Measurements from ENCODE around the gene PDIA5.

The PDIA5 gene

DNA sequence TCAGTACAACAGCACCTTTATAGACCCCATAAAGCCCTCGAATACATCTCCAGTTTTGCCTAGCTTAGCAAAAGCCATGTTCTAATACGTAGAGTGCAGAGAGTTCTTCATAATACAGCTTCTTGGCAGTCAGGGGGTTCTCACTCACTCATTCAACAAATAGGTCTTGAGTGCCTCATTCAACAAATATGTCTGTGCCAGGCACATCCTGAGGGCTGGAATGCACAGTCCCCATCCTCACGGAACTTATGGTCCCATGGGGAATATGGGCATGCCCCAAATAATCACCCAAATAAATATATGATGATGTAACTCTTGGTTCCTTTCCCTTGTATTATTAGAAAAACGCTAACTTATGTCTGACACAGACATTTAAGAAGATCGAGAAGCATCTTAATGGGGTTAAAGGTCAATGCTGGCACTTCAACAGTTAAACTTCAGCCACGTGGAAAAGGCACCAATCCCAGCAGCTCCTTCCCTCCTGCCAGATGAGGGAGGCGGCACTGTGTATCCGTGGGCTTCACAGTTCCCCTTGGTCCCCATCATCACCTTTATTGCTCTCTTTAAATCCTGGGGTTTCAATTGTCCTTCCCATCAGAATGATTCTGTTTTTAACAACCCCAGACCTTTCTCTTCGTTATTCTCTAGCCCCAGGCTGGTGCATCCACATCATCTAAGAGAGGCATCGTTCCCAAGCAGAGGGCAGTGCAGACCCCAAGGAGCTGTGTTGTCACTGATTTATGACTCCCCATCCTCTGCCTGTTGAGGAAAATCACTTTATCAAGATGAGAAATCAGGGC is 20.4 kb upstream of the PDIA5 start:
- no peaks in the 10 kb centered on the region for H3F3A ChIP-seq (ENCODE audit: insufficient read depth, low read length)
- H3K4me2 ChIP-seq (ENCODE audit: low read depth, low read length) = no peak overlapping the region
- H3K9ac ChIP-seq (ENCODE audit: low read length) = no peak overlapping the region
- no peaks in the 10 kb centered on the region for H3K36me3 ChIP-seq (replicated peaks; ENCODE audit: insufficient read depth, low read length)
- H3K9me2 ChIP-seq (replicated peaks; ENCODE audit: insufficient read depth, low read length) = no peaks in the 10 kb centered on the region
- no peak overlapping the region for H2AFZ ChIP-seq (ENCODE audit: low read length)
- H3K4me1 ChIP-seq (ENCODE audit: low read length) = peaks cover 14% of the 10 kb centered on the region
- no peaks in the 10 kb centered on the region for H3K9me3 ChIP-seq (replicated peaks; ENCODE audit: insufficient read depth, low read length)
- no peaks in the 10 kb centered on the region for H3K27me3 ChIP-seq (replicated peaks; ENCODE audit: insufficient read depth, low read length)
- H3K27ac ChIP-seq (ENCODE audit: low read length) = no peak overlapping the region
- DNase-seq = no peak
- TF ChIP-seq EZH2 (optimal IDR thresholded peaks at IDR 0.05; ENCODE audit: low read depth, low read length) (no peak), EZH2phosphoT487 (IDR thresholded peaks at IDR 0.05; ENCODE audit: low read length) (no peak)
- TF ChIP-seq, protein P1, sequence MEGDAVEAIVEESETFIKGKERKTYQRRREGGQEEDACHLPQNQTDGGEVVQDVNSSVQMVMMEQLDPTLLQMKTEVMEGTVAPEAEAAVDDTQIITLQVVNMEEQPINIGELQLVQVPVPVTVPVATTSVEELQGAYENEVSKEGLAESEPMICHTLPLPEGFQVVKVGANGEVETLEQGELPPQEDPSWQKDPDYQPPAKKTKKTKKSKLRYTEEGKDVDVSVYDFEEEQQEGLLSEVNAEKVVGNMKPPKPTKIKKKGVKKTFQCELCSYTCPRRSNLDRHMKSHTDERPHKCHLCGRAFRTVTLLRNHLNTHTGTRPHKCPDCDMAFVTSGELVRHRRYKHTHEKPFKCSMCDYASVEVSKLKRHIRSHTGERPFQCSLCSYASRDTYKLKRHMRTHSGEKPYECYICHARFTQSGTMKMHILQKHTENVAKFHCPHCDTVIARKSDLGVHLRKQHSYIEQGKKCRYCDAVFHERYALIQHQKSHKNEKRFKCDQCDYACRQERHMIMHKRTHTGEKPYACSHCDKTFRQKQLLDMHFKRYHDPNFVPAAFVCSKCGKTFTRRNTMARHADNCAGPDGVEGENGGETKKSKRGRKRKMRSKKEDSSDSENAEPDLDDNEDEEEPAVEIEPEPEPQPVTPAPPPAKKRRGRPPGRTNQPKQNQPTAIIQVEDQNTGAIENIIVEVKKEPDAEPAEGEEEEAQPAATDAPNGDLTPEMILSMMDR (IDR thresholded peaks at IDR 0.05; ENCODE audit: low read length) = no peak
- H3K79me2 ChIP-seq (ENCODE audit: low read length) = no peaks in the 10 kb centered on the region
- no peaks in the 10 kb centered on the region for H4K20me1 ChIP-seq (ENCODE audit: insufficient read depth, low read length)
- no peak overlapping the region for H3K4me3 ChIP-seq (ENCODE audit: low read length)

DNA sequence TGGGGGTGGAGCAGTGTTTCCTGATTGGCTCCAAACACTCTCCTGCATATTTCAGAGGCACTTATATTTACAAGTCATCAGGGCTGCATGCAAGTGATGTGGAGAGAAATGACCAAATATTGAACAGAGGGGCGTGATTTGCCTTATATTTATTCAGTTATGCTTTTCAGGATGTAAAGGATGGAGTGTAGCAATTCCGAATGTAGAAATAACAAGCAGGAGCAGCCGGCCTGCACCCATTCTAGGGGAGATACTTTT is 19.8 kb upstream of the PDIA5 start:
- H3K9me2 ChIP-seq (replicated peaks; ENCODE audit: insufficient read depth, low read length) = no peaks in the 10 kb centered on the region

DNA sequence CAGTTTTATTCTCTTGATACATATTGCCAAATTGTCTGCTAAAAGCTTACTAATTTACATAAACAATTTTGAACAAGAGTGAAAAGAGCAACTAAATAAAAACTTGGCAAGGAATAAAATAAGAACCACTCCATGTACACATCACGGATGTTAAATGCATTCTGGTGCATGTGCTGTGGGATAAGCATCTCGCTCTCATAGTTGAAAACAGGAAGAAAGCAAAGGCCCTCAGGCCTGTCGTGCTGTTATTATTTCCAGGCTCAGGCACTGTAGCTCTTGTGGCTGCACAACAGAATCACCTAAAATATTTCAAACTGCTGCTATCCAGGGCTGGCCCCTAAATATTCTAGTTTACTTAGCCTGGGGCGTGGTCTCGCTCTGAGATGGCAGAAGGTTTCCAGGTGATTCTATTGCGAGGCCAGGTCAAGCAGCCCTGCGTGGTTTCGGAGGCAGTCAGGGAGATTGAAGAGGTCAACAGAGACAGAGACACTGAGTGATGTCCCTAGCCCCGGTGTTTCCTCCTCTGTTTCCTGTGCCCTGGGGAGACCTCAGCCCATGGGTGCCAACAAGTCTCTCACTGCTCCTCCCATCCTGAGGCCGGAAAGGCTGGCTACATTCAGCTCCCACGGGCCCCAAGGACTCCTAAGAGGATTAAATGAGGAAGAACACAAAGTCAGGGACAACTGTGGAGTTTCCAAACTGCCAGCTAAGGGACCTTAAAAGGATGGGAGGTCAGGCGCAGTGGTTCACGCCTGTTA is 18.2 kb upstream of the PDIA5 start:
- no peak for DNase-seq
- Histone ChIP-seq H3K9me3 (replicated peaks; ENCODE audit: insufficient read depth, low read length) (no peaks in the 10 kb centered on the region), H3K4me2 (ENCODE audit: low read depth, low read length) (no peak overlapping the region), H3K36me3 (replicated peaks; ENCODE audit: insufficient read depth, low read length) (no peaks in the 10 kb centered on the region), H4K20me1 (ENCODE audit: insufficient read depth, low read length) (no peaks in the 10 kb centered on the region), H3K4me1 (ENCODE audit: low read length) (peaks cover 14% of the 10 kb centered on the region), H3F3A (ENCODE audit: insufficient read depth, low read length) (no peaks in the 10 kb centered on the region), H3K9ac (ENCODE audit: low read length) (no peak overlapping the region), H3K27ac (ENCODE audit: low read length) (no peak overlapping the region), H3K9me2 (replicated peaks; ENCODE audit: insufficient read depth, low read length) (no peaks in the 10 kb centered on the region), H3K4me3 (ENCODE audit: low read length) (no peak overlapping the region), H3K27me3 (replicated peaks; ENCODE audit: insufficient read depth, low read length) (no peaks in the 10 kb centered on the region), H2AFZ (ENCODE audit: low read length) (no peak overlapping the region), H3K79me2 (ENCODE audit: low read length) (no peaks in the 10 kb centered on the region)
- TF ChIP-seq, protein P1 (IDR thresholded peaks at IDR 0.05; ENCODE audit: low read length) = no peak
- TF ChIP-seq EZH2 (optimal IDR thresholded peaks at IDR 0.05; ENCODE audit: low read depth, low read length) = no peak
- TF ChIP-seq EZH2phosphoT487 (IDR thresholded peaks at IDR 0.05; ENCODE audit: low read length) = no peak

More for the DNA sequence above, 19.8 kb upstream of the PDIA5 start:
- DNase-seq = no peak
- no peaks in the 10 kb centered on the region for H3K36me3 ChIP-seq (replicated peaks; ENCODE audit: insufficient read depth, low read length)
- peaks cover 14% of the 10 kb centered on the region for H3K4me1 ChIP-seq (ENCODE audit: low read length)
- TF ChIP-seq, protein P1 (IDR thresholded peaks at IDR 0.05; ENCODE audit: low read length) = no peak
- no peak for TF ChIP-seq EZH2phosphoT487 (IDR thresholded peaks at IDR 0.05; ENCODE audit: low read length)
- TF ChIP-seq EZH2 (optimal IDR thresholded peaks at IDR 0.05; ENCODE audit: low read depth, low read length) = no peak
- H3K4me2 ChIP-seq (ENCODE audit: low read depth, low read length) = no peak overlapping the region
- no peaks in the 10 kb centered on the region for H3K27me3 ChIP-seq (replicated peaks; ENCODE audit: insufficient read depth, low read length)
- H3K9me3 ChIP-seq (replicated peaks; ENCODE audit: insufficient read depth, low read length) = no peaks in the 10 kb centered on the region
- no peak overlapping the region for H2AFZ ChIP-seq (ENCODE audit: low read length)
- H4K20me1 ChIP-seq (ENCODE audit: insufficient read depth, low read length) = no peaks in the 10 kb centered on the region
- no peak overlapping the region for H3K27ac ChIP-seq (ENCODE audit: low read length)
- no peaks in the 10 kb centered on the region for H3K79me2 ChIP-seq (ENCODE audit: low read length)
- H3K9ac ChIP-seq (ENCODE audit: low read length) = no peak overlapping the region
- no peaks in the 10 kb centered on the region for H3F3A ChIP-seq (ENCODE audit: insufficient read depth, low read length)
- H3K4me3 ChIP-seq (ENCODE audit: low read length) = no peak overlapping the region

Measured in MM.1S (cell line).